ENCODE results near the gene SLC51A. TPM values are rescaled to one million over a fixed set of nuclear protein-coding genes. Genes with fewer than 3 reads are reported as not detected.
"Not testable (repeated sequence)": the region's sequence is repeated elsewhere in the genome, so short reads cannot be mapped to it uniquely, and the experiment has no call there.

The SLC51A gene
- not detected in 2 replicates for total RNA-seq (2014; rRNA removed; shearing (Covaris generic); ENCODE audit: low replicate concordance)

DNA sequence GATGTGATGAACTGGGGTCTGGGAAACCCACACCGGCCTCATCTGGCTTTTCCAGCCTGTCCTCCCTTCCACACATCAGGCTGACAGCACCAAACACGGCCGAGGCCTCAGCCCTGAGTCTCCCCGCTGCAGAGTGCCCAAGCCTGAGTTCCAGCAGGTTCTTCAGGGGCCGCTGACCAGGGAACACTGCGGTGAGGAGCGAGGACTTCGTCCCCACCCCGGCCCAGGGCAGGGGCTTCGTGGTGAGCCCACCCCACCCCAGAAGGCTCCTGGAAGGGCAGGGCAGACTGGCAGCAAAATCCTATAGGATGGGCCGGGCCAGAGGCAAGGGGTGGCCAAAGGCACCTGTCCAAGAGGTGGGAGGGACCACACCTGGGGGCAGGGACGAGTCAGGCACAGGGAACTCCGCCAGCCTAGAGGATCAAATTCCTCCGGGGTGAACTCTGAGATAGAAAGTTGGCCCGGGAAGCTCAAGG lies at the start of gene SLC51A:
Gene SLC51A (plus strand): TSS at position 446 of the 476 bp plus-strand sequence. CDS start 179 bp downstream, outside the sequence.
- Histone ChIP-seq H3K9me3 (no peaks in the 10 kb centered on the region), H3K4me3 (no peak within 1 kb of the TSS), H3K36me3 (no peaks in the 10 kb centered on the region), H3K27me3 (no peaks in the 10 kb centered on the region)
- DNase-seq = no peak

DNA sequence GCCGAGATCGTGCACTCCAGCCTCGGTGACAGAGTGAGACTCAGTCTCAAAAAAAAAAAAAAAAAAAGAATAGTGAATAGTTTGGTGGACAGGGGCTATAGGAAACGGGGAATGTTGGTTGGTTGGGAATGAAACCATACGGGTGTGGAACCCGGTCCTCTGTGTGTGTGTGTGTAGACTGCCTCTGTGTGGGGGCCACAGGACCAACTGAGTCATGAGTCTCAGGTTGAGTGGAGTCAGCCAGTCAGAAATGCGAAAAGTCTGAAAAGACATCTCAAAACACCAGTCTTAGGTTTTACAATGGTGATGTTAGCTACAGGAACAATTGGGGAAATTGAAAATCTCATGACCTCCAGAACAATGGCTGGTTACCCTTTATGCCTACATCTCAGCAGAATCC lies 49.6 kb upstream of the SLC51A start:
- Histone ChIP-seq H3K4me3 (no peak overlapping the region), H3K27me3 (no peaks in the 10 kb centered on the region), H3K36me3 (no peaks in the 10 kb centered on the region), H3K9me3 (no peaks in the 10 kb centered on the region)
- no peak for DNase-seq

DNA sequence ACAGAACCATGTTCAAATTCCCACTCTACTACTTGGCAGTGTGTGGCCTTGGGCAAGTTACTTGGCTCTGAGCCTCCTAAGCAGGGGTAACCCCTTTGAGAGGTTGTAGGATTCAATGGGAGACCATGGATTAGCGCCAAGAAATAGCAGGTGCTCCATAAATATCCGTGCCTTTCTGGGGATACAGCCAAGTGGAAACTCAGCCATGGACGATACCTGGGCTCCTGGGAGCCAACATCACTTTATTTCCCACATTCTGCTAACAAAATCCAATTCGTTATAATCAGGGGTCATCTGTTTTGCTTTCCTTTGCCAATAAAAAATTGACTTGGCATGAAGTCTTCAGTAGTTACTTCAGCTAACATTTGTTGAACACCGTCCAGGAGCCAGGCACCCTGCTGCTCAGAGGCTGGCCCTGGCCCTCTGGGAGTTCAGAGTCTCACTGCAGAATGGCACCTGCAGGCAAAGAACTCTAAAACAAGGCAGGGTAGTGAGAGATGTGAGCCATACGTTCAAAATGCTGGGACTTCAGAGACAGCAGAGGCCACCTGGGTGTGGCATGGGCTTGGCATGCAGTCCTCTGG lies 47.4 kb upstream of the SLC51A start:
- Histone ChIP-seq H3K9me3 (no peaks in the 10 kb centered on the region), H3K4me3 (no peak overlapping the region), H3K36me3 (no peaks in the 10 kb centered on the region), H3K27me3 (no peaks in the 10 kb centered on the region)
- peak; percentile 82 for DNase-seq

DNA sequence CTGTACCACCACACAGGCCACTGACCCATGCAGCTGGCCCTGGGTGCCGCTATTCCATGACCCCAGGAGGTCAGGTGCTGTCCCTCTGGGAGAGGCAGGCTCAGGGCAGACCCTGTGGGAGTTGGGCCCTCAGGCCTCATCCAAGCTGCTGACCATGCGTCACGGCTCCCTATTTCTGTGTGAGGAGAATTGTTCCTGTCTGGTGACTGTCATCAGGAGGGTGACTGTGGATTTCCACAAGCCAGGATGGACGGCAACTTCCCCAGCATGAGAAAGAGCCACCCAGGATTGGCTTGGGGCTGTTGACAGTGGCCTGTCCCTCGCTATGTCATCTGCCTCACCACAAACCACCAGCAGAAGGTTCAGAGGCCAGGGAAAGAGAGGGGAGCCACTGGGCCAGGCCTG lies 46.5 kb upstream of the SLC51A start:
- H3K9me3 ChIP-seq = no peaks in the 10 kb centered on the region
- DNase-seq = no peak
- no peaks in the 10 kb centered on the region for H3K27me3 ChIP-seq
- no peak overlapping the region for H3K4me3 ChIP-seq
- H3K36me3 ChIP-seq = no peaks in the 10 kb centered on the region

DNA sequence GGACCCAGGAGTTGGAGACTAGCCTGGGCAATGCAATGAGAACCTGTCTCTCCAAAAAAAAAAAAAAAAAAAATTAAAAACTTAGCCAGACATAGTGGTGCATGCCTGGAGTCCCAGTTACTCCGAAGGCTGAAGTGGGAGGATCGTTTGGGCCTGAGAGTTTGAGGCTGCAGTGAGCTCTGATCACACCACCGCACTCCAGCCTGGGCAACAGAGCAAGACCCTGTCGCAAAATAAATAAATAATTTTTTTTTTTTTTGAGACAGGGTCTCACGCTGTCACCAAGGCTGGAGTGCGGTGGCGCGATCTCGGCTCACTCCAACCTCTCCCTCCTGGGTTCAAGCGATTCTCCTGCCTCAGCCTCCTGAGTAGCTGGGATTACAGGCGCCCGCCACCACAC lies 46.0 kb upstream of the SLC51A start:
- H3K9me3 ChIP-seq, H3K4me3 ChIP-seq, H3K27me3 ChIP-seq, DNase-seq, H3K36me3 ChIP-seq: not testable (repeated sequence)

DNA sequence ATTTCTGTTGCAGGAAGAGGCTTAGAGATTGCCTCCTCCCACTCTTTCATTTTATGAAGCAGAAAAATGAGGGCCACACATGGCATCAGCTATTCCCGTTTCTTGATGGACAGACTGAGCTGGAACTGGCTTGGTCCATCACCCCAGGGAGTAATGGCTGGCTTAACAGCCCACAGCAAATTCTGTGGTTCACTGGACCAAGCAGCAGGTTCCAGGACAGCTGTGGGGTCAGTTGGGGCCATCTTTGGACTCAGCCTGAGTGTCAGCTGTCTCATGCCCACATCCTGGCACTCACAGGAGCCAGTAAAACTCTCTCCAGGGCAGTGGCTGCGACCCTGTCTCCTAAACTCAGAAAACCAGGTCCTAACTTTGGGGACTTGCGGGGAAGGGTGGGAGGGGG lies 41.7 kb upstream of the SLC51A start:
- no peak for DNase-seq
- no peak overlapping the region for H3K4me3 ChIP-seq
- no peaks in the 10 kb centered on the region for H3K9me3 ChIP-seq
- no peaks in the 10 kb centered on the region for H3K27me3 ChIP-seq
- no peaks in the 10 kb centered on the region for H3K36me3 ChIP-seq

DNA sequence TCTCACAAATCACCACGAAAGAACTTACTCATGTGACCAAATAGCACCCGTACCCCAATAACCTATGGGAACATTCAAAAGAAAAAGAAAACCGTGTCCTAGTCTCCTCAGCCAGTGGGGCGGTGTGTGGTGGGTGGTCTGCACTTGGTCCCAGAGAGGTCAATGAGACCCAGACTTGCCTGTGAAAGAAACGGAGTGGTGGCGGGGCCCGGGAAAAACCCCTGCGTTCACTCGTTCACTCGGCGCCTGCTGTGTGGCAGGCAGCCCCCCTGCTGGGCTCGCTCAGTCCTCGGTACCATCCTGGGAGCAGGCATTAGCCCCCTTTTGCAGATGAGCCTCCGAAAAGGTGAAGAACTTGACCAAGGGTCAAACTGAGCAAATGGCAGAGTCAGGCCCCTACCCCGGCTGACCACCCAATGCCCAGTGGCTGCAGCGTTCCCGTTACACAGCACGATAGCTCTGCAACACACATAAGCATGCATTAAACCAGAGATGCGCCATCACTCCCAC lies 41.2 kb upstream of the SLC51A start:
- no peaks in the 10 kb centered on the region for H3K36me3 ChIP-seq
- H3K4me3 ChIP-seq = no peak overlapping the region
- H3K27me3 ChIP-seq = no peaks in the 10 kb centered on the region
- H3K9me3 ChIP-seq = no peaks in the 10 kb centered on the region
- no peak for DNase-seq

DNA sequence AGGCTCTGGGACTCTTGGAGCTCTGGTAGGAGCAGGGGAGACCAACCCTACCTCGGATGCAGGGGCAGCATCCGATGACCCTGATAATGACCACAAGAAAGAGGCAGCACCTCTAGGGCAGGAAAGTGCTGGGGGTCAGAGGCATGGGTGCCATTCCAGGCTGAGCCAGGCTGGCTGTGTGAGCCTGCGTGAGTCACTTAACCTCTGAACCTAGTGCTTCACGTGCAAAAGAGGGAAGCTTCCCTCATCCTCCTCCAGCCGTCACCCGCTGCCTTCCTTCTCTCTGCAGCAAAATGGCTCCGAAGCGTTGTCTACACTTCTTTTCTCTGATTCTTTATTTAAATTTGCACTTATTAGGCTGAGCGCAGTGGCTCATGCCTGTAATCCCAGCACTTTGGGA lies 40.6 kb upstream of the SLC51A start:
- Histone ChIP-seq H3K9me3 (no peaks in the 10 kb centered on the region), H3K36me3 (no peaks in the 10 kb centered on the region), H3K27me3 (no peaks in the 10 kb centered on the region), H3K4me3 (no peak overlapping the region)
- DNase-seq = no peak

DNA sequence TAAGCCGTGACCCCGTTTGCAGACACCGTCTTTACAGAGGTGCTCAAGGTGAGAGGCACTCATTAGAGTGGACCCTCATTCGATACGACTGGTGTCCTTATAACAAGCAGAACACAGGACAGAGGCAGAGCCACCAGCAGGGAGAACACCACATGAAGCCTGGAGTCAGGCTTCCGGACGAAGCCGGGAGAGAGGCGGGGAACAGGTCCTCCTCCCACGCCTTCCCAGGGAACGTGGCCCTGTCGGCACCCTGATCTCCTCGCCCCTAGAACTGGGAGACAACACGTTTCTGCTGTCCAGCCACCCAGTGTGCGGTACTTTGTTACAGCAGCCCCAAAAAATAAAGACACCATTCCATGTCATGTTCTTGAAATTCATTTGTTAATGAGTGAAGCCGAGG lies 38.8 kb upstream of the SLC51A start:
- no peaks in the 10 kb centered on the region for H3K27me3 ChIP-seq
- H3K4me3 ChIP-seq = no peak overlapping the region
- no peaks in the 10 kb centered on the region for H3K36me3 ChIP-seq
- no peak for DNase-seq
- H3K9me3 ChIP-seq = no peaks in the 10 kb centered on the region

DNA sequence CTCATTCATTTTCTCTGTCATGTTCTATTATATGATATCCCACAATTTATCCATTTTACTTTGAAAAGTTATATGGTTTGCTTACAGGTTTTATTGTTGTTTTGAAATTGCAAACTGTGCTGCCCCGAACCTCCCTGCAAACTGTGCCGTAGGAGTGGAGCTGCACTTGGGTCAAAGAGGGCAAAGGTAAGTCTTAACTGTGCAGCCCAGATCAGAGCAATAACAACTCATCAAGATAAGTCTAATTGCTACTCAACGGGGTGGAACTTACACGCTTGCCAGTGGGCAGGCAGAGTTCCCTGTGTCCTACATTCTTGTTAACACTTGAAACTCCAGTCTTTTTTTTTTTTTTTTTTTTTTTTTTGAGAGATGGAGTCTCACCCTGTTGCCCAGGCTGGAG lies 38.4 kb upstream of the SLC51A start:
- Histone ChIP-seq H3K36me3 (no peaks in the 10 kb centered on the region), H3K4me3 (no peak overlapping the region), H3K9me3 (no peaks in the 10 kb centered on the region), H3K27me3 (no peaks in the 10 kb centered on the region)
- no peak for DNase-seq

DNA sequence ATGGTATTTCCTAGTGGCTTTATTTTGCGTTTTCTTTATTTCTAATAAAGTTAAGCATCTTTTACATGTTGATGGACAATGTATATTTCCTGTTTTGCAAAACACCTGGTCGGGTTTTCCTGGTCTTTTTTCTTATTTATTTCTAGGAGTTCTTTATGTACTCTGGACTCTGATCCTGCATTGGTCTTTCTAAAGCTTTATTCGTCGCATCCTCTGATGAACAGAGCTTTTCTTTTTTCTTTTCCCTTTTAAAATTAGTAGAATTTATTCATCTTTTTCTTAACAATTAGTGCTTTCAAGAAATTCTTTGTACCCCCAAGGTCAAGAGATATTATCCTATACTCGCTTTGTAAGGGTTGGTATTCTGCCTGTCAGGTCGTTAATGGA lies 37.3 kb upstream of the SLC51A start:
- Histone ChIP-seq H3K4me3 (no peak overlapping the region), H3K36me3 (no peaks in the 10 kb centered on the region), H3K9me3 (no peaks in the 10 kb centered on the region), H3K27me3 (no peaks in the 10 kb centered on the region)
- DNase-seq = no peak

DNA sequence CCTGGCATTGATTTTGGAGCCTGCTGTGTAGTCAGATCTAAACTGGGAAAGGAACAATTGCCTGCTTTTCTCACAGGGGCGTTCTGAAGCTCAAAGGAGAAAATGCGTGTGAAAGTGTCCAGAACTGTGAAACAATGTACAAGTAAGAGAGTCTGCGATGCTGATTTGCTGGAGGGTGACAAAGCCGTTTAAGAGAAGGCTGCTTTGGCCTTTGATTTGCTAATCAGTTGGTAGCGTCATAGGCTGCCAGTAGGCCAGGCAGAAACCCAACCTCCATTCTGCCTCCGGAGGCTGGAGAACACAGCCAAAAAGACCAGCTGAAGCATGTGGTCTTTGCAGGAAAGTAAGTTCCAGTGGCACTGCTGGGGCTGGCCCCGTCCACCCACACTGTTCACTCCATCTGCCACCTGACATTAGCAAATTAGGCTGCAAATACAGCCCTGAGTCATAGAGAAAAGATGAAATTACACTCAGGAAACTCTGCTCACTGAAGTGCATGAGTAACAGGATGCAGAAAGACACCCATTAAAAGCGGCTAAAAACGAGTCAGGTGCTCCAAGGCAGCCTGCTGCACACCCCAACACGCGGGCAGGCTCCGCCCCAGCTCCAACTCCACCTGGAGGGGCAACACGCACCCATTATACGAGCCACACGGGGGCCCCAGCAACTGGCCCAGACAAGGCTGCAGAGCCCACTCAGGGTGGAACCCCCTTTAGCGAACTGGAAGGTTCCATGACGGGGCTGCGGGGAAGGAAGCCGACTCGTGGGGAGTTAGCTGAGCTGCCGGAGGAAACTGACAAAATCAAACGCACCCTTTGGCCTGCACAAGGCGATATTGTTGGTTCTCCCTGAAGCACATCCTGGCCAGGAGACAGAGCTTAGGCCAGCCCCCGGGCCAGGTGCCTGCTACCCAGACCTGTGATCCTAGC lies 36.7 kb upstream of the SLC51A start:
- Histone ChIP-seq H3K36me3 (no peaks in the 10 kb centered on the region), H3K9me3 (no peaks in the 10 kb centered on the region), H3K27me3 (no peaks in the 10 kb centered on the region), H3K4me3 (no peak overlapping the region)
- peak; percentile 70 for DNase-seq

DNA sequence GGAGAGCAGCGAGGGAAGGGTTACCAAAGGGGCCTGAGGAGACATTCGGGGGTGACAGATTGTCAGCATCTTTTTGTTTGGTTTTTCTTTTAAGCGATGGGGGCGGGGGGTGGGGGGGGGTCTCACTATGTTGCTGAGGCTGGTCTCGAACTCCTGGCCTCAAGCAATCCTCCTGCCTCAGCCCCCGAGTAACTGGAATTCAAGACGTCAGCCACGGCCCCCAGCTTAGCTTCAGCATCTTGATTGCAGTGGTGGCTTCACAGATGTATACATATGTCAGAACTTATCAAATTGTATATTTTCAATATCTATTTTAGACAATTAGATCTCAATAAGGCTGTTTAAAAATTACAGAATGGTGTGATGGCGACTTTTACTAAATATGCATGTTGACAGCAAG lies 36.0 kb upstream of the SLC51A start:
- DNase-seq = no peak
- H3K36me3 ChIP-seq = no peaks in the 10 kb centered on the region
- no peaks in the 10 kb centered on the region for H3K9me3 ChIP-seq
- no peaks in the 10 kb centered on the region for H3K27me3 ChIP-seq
- no peak overlapping the region for H3K4me3 ChIP-seq

DNA sequence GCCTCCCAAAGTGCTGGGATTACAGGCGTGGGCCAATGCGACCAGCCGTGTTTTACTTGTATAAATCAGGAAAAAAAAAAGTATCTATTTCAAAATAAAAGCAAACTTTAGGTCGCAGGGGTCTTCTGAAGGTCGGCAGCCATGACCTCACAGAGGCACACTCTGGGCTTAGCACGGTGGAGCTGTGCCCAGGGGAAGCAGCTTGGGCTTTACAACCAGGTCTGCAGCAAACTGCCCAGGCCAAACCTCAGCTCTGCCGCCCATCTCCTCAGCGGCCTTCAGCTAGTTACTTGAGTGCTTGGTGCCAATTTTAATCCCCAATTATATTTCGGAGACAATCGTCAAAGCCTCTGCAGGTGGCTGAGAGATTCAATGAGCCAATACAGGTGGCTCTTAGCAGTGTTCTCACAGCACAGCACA lies 35.2 kb upstream of the SLC51A start:
- no peaks in the 10 kb centered on the region for H3K27me3 ChIP-seq
- no peaks in the 10 kb centered on the region for H3K9me3 ChIP-seq
- no peak for DNase-seq
- H3K4me3 ChIP-seq = no peak overlapping the region
- H3K36me3 ChIP-seq = no peaks in the 10 kb centered on the region

DNA sequence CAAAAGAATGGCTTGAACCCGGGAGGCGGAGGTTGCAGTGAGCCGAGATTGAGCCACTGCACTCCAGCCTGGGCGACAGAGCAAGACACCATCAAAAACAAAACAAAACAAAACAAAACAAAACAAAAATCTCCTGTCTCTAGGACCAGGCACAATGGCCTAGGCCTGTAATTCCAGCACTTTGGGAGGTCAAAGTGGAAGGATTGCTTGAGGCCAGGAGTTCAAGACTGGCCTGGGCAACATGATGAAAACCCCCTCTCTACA lies 32.2 kb upstream of the SLC51A start:
- H3K4me3 ChIP-seq, H3K27me3 ChIP-seq, H3K36me3 ChIP-seq, H3K9me3 ChIP-seq, DNase-seq: not testable (repeated sequence)

DNA sequence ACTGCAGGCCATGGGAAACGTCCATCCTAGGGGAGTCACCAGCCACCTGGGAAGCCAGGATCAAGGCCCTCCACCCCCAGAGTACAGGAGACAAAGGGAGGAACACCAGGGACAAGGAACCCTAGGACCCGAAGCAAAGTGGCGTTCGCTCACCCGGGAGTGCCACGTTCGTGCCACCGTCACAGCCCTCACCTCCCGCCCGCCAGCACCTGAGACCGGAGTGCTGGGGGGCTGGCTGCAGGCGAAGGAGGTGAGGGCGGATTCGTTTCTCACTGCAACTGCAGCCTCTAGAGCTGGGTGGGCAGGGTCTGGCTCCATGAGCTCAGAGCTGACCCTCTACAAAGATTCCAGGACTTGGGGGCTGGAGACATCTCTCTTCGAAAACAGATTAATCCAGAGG lies 31.5 kb upstream of the SLC51A start:
- Histone ChIP-seq H3K4me3 (no peak overlapping the region), H3K27me3 (no peaks in the 10 kb centered on the region), H3K36me3 (no peaks in the 10 kb centered on the region), H3K9me3 (no peaks in the 10 kb centered on the region)
- DNase-seq = no peak

DNA sequence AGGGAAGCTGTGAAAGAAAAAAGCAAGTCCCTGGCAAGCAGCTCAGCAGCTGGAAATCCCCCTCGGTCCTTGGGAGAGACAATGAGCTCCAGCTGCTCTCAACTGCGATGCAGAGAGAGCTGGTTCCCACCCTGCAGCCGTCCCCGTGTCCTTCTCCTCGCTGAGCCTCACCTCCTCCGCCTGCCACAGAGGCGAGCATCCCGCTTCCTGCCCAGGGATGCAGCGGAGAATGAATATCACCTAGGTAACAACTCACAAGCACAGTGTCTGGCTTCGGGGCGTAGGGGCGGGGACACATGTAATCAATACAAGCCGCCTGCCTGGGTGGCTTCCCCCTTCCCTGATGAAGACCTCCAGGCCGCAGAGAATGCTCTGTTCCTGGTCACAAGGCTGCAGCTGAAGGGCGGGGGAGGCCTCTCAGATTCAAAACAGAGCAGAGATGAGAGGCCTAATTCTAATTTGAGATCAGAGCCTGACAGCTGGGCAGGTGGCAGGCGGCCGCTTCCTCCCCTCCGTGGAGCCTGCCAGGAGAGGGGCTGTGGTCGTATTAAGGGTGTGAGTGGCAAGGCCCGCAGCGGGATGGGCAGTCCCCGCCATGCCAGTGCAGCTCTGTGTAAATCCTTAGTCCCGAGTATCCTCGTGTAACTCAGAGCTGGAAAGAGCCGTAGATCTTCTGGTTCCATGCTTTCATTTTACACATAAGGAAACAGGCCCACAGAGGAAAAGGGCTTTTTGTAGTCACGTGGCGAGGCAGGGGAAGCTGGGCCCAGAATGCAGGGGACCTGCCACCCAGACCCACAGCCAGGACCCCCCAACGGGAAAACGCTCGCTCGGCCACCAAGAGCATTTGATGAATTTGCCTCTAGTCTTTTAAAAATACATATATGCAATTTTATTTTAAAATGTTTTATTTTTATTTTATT lies 29.4 kb upstream of the SLC51A start:
- no peaks in the 10 kb centered on the region for H3K27me3 ChIP-seq
- H3K9me3 ChIP-seq = no peaks in the 10 kb centered on the region
- no peaks in the 10 kb centered on the region for H3K36me3 ChIP-seq
- no peak for DNase-seq
- no peak overlapping the region for H3K4me3 ChIP-seq

All from MG63 (cell line).